Measurements from ENCODE around the gene ACTR8.
A peak's percentile ranks its signal among the peaks of the same experiment; 100 is the strongest.
"Not testable (repeated sequence)": the region's sequence is repeated elsewhere in the genome, so short reads cannot be mapped to it uniquely, and the experiment has no call there.

ACTR8 gene, protein sequence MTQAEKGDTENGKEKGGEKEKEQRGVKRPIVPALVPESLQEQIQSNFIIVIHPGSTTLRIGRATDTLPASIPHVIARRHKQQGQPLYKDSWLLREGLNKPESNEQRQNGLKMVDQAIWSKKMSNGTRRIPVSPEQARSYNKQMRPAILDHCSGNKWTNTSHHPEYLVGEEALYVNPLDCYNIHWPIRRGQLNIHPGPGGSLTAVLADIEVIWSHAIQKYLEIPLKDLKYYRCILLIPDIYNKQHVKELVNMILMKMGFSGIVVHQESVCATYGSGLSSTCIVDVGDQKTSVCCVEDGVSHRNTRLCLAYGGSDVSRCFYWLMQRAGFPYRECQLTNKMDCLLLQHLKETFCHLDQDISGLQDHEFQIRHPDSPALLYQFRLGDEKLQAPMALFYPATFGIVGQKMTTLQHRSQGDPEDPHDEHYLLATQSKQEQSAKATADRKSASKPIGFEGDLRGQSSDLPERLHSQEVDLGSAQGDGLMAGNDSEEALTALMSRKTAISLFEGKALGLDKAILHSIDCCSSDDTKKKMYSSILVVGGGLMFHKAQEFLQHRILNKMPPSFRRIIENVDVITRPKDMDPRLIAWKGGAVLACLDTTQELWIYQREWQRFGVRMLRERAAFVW

DNA sequence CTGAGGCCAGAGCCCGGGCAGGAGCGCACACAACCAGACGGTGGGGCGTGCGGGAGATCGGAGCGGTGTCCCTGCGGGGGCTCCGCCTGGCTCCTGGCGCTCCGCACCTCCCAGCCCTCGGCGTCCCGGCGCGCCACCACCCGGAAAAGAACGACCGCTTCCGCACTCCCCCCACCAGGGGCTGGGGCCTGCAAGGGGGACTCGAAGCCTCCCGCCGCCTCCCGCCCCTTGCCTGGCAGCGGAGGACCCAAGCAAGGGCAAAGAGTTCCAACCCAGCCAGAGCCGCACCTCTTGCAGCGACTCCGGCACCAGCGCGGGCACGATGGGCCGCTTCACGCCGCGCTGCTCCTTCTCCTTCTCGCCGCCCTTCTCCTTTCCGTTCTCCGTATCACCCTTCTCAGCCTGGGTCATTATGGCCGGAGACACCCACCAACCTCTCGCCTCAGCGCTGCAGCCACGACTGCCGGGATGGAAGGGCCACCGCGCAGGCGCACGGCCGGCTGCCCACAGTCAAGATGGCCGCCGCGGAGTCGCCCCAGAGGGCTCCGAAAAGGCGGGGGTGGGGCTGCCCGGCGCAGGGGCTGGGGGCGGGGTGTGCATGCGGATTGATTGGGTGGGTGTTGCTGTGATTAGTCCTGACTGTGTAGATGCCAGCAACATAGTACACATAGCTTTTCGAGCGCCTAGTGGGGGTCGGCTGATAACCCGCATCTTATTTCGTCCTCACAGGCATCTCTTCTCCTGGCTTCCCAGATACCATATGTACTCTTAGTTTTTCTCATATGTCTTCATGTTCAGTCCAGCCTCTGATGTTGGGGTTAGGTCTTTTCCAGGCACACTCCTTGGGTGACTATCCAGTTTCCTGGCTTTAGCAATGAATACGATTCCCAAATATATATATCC is at the start of gene ACTR8:
TSS of gene ACTR8 (minus strand) at position 462 of the 903 bp plus-strand sequence. CDS start at position 411, 51 bp downstream.
- peak; percentile 31 to 42 for DNase-seq

DNA sequence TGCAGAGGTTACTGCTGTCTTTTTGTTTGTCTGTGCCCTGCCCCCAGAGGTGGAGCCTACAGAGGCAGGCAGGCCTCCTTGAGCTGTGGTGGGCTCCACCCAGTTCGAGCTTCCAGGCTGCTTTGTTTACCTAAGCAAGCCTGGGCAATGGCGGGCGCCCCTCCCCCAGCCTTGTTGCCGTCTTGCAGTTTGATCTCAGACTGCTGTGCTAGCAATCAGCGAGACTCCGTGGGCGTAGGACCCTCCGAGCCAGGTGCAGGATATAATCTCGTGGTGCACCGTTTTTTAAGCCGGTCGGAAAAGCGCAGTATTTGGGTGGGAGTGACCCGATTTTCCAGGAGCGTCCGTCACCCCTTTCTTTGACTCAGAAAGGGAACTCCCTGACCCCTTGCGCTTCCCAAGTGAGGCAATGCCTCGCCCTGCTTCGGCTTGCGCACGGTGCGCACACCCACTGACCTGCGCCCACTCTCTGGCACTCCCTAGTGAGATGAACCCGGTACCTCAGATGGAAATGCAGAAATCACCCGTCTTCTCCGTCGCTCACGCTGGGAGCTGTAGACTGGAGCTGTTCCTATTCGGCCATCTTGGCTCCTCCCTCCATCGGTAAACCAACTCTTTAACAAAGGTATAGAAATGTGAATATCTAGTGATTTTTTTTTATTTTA is 45.4 kb upstream of the ACTR8 start:
- DNase-seq, result not testable (repeated sequence)

DNA sequence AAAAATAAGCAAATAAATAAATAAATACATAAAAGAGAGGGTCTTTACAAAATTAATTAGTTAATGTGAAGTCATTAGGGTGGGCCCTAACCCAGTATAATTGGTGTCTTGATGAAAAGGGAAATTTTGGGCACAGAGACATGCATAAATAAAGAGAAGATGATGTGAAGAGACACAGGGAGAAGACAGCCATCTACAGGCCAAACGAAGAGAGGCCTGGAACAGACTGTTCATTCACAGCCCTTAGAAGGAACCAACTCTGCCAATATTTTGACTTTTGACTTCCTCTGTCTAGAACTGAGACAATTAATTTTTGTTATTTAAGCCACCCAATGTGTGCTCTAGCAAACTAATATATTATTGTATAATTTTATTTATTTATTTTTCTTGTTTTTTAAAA is 39.3 kb upstream of the ACTR8 start:
- DNase-seq, result no peak

DNA sequence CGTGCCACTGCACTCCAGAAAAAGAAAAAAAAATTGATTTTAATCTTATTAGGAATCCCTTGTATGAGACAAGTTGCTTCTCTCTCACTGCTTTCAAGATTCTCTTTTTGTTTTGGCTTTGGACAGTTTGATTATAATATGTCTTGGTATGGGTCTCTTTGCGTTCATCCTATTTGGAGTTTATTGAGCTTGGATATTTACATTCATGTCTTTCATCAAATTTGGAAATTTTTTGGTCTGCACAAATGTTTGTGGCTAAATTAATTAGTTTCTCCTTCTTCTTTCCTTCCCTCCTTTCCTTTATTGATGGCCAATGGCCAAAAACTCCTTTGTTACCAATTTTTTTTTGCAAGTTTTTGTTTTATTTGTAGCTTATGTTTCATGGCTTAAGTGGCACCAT is 37.8 kb upstream of the ACTR8 start:
- DNase-seq, result no peak

- DNase-seq, result no peak
Observed at GRCh38 chr3:53913401-53913800, 31.4 kb upstream of the ACTR8 start.

GRCh38 chr3:53902711-53903110 is 20.8 kb upstream of the ACTR8 start:
- DNase-seq, result no peak

- no peak for DNase-seq
Observed at GRCh38 chr3:53902067-53902466, 20.1 kb upstream of the ACTR8 start.

- DNase-seq, result no peak
Observed at GRCh38 chr3:53900666-53901331, 18.8 kb upstream of the ACTR8 start.

DNA sequence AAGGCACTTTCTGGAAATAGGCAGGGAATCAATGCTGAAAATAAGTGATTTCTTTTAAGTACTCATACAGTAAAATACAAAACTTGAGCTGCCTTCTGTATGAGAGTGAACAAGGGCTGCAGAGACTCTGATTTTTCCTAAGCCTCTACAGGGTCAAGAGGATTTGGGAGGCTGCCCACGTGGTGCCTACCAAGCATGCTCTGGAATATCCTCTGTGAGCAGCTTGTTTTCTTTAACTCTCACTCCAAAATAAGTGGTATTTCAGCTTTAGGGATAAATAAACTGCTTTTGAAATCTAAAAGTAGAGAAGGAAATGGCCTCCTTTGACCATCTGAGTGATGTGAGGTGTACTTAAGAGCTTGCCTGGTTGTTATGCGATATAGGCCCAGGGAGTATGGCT is 17.8 kb upstream of the ACTR8 start:
- DNase-seq, result no peak

- DNase-seq, result no peak
Observed at GRCh38 chr3:53892286-53892637, 10.3 kb upstream of the ACTR8 start.

- DNase-seq, result peak; percentile 74 to 91
Observed at GRCh38 chr3:53891497-53892285, 9.7 kb upstream of the ACTR8 start, which contains the start of gene SELENOK. TSS of gene SELENOK (minus strand) at chr3:53891859.

DNA sequence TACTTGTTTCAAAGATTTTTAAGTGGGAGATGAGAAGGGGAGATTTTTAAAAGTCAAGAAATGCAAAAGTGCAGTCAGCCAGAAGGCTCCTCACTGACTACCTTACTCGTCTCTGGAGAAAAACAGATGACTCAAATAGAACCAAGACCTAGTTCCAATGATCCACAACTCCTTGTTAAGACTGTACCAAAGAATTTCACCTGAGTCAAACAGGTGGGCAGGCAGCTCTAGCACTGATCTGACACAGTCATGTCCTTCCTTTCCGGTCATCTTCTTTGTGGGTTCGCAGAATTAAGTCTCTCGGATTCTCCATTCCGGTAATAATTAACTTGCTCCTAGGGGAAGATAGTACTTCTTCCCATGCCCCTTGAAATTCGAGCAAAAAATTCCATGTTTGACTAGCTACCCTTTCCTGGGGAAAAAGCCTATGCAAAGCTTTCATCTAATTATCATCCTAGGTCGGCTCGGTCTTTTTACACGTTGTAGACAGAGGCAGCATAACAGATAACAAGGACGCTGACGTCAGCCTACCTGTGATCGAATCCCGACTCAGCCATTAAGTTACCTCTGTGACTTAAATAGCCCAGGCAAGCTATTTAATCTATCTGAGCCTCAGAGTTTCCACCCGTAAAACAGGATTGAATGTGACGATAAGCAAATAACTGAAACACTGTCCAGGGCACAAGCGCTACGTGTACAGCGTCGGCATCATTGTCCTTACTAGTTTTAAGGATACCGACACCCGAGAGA is 8.9 kb upstream of the ACTR8 start:
- DNase-seq, result no peak

GRCh38 chr3:53888232-53888631 is 6.3 kb upstream of the ACTR8 start:
- no peak for DNase-seq

DNA sequence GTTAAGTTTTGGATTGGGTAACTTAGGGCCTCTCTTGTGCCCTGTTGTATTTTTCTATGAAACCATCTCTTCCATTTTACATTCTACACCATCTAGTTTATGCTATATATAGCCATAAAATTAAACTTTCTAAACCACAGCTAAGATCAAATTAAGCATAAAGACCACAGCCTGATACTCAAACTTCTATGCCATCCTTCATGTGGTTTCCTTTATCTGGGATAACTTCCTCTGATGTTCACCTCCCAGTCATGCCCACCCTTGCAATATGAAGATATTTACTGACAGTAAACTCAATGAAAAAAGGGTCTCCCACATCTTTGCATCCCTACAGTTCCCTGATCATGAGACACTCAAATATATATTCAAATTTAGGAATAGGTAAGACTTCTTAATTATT is 5.5 kb upstream of the ACTR8 start:
- DNase-seq, result no peak

GRCh38 chr3:53885239-53885638 is 3.3 kb upstream of the ACTR8 start:
- DNase-seq, result no peak

GRCh38 chr3:53884623-53885022 is 2.7 kb upstream of the ACTR8 start:
- no peak for DNase-seq

DNA sequence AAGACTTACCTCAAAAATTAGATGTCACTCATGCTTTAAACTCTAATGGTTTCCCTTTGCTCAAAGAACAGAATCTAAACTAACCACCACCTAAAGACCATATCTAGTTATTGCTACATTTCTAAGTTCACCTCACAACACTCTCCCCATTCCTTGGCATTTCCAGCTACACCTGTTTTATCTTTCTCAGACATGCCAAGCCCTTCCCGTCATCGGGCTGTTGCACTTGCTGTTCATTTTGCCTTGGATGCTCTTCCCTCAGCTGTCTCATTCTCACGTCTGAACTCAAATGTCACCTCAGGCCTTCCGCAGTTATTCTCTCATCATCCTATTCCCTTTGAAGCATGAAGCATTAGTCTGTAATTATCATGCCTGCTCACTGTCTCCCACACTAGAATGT is 1.1 kb upstream of the ACTR8 start:
- no peak for DNase-seq

DNA sequence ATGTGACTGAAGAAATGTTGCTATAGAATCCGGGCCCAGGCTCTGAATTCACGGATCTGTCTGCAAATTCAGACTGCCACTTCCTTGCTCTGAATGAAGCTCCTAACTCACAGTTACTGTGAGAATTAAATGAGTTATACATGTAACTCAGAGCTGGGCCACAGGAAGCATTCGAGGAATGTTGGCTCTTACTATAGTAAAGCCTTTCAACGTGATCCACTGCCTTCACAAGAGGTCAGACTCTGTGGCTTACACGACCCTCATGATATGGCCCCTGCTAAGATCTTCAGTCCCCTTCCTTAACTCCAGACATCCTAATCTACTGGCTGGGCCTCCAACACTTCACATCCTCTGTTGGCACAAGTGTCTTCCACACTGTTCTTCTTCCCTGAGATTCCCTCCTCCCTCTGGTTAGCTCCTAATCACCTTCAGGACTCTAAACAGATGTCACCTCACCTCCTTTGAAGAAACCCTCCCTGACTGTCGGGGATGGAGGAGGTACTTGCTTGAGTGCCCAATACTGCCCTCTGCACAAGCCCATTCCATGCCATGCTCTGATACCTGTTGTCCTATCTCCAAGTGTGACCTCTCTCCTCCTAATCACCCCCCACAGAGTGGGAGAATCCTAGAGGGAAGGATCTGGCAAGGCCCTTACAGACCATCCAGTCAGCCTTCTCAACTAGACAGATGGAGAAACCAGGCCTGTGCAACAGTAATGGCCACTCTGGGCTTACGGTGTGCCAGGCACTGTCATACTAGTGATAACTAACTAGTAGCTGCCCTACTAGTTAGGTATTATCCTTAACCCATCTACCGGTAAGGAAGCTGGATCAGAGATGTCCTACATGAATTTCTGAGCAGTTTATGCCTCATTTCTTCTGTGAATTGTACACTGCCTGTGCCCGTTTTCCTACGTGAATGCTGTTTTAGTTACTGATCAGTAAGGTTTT is 1.3 kb downstream of the ACTR8 start:
- no peak for DNase-seq

DNA sequence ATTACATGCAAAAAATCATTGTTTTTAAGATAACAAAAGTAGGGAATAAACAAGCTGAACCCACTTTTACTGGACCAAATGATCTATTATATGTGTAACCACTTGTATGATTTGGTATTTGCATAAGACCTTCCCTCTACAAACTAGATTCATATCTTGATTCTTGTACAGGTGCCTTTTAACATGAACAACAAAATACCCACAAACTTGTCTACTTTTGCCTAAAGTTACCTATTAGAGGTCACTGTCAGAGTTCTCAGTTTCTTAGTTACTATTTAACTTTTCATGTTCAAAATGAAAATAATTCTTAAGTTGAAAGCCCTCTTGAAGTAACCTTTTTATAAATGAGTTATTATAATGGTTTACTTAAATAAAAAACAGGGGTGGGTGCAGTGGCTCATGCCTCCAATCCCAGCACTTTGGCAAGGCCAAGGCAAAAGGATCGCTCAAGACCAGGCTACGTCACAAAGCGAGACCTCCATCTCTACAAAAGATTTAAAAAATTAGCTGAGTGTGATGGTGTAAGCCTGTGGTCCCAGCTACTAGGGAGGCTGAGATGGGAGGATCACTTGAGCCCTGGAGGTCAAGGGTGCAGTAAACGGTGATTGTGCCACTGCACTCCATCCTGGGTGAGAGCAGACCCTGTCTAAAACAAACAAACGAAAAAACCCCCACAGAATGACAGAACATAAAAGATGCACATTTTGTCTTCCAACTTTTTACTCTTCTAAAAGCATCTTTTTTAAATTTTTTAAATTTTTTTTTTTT is 16.0 kb downstream of the ACTR8 start:
- no peak for DNase-seq
